Chondrocyte (in vitro differentiated cells): Measurements from ENCODE around the gene SLC27A4. TPM values are rescaled to one million over a fixed set of nuclear protein-coding genes. Genes with fewer than 3 reads are reported as not detected.
A peak's percentile ranks its signal among the peaks of the same experiment; 100 is the strongest.

Experiments
- DNase-seq: peaks from one replicate; pipeline ENCODE4 v3.0.0; 2021; ENCODE audit warnings: mixed read lengths, low spot score
- H3K27ac Mint-ChIP-seq: one replicate; pipeline ENCODE4 v1.8.0; 2021; ENCODE audit warnings: mild to moderate bottlenecking, moderate library complexity, mixed read lengths; ENCODE audit not compliant: unreplicated experiment
- H3K27me3 Mint-ChIP-seq: 2 replicates; pipeline ENCODE4 v1.8.0; 2021; ENCODE audit warnings: low read depth, mixed read lengths
- H3K36me3 Mint-ChIP-seq: 2 replicates; pipeline ENCODE4 v1.8.0; 2021; ENCODE audit warnings: low read depth, mixed read lengths
- H3K4me1 Mint-ChIP-seq: 2 replicates; pipeline ENCODE4 v1.8.0; 2021; ENCODE audit warnings: low read depth, mild to moderate bottlenecking, mixed read lengths
- H3K4me3 Mint-ChIP-seq: one replicate; pipeline ENCODE4 v1.8.0; 2021; ENCODE audit warnings: mild to moderate bottlenecking, moderate library complexity, mixed read lengths; ENCODE audit not compliant: unreplicated experiment
- H3K9me3 Mint-ChIP-seq: 2 replicates; pipeline ENCODE4 v1.8.0; 2021; ENCODE audit warnings: low read depth, mixed read lengths
- total RNA-seq: library from RNA; stranded (reverse); gene quantifications from 3 replicates; pipeline ENCODE4 v1.2.1, GENCODE V29; 2021
- TF ChIP-seq, protein P1 (sequence below): fragments of 200-600 bp; sonication (generic); IDR thresholded peaks from 2 replicates; pipeline ENCODE4 v1.5.0; 2021; ENCODE audit warnings: antibody characterized with exemption, mild to moderate bottlenecking, moderate library complexity

Gene SLC27A4
- total RNA-seq, 1 donor from 2014 or later, result 42.1 TPM

DNA sequence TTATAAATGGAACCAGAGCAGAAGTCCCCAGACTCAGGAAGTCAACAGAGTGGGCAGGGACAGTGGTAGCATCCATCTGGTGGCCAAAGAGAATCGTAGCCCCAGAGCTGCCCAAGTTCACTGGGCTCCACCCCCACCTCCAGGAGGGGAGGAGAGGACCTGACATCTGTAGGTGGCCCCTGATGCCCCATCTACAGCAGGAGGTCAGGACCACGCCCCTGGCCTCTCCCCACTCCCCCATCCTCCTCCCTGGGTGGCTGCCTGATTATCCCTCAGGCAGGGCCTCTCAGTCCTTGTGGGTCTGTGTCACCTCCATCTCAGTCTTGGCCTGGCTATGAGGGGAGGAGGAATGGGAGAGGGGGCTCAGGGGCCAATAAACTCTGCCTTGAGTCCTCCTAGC lies 20.5 kb downstream of the SLC27A4 start:
- DNase-seq, result no peak
- Mint-ChIP-seq H3K9me3 (no peaks in the 10 kb centered on the region), H3K27ac (peak overlapping the region; percentile 93), H3K36me3 (peaks cover 7% of the 10 kb centered on the region), H3K27me3 (no peaks in the 10 kb centered on the region), H3K4me1 (peaks cover 29% of the 10 kb centered on the region), H3K4me3 (no peak overlapping the region)
- TF ChIP-seq, protein P1, sequence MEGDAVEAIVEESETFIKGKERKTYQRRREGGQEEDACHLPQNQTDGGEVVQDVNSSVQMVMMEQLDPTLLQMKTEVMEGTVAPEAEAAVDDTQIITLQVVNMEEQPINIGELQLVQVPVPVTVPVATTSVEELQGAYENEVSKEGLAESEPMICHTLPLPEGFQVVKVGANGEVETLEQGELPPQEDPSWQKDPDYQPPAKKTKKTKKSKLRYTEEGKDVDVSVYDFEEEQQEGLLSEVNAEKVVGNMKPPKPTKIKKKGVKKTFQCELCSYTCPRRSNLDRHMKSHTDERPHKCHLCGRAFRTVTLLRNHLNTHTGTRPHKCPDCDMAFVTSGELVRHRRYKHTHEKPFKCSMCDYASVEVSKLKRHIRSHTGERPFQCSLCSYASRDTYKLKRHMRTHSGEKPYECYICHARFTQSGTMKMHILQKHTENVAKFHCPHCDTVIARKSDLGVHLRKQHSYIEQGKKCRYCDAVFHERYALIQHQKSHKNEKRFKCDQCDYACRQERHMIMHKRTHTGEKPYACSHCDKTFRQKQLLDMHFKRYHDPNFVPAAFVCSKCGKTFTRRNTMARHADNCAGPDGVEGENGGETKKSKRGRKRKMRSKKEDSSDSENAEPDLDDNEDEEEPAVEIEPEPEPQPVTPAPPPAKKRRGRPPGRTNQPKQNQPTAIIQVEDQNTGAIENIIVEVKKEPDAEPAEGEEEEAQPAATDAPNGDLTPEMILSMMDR, result no peak

DNA sequence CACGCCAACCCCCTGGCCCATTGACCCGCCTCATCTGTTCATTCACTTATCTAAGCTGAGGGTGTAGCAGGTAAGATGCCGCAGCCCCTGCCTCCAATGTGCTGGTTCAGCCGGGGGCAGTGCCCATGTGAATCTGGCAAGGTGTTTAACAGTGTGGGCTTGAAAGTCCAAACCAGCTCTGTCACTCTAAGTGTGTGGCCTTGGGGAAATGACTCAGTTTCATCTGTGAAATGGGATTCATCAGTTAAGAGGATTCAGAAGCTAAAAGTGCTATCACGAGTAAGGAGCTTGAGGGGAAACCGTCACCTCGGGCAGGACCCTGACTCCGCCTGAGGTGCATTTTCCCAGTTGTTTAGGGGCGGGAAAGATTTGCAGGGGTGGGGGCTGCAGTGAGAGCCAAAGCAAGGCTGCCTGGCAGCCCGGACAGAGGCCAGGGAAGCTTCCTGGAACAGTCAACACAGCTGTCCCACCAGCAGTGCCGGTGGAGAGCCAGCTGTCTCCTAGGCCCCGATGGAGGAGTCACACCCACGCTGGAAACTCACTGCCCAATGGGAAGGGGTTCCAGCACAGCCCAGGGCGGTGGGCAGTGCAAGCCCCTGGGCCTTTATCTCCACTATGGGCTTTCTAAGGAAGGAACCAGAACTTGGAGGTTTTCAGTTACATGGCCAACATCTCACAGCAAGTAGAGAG lies 21.1 kb downstream of the SLC27A4 start:
- DNase-seq, result no peak
- H3K27ac Mint-ChIP-seq, result peak overlapping the region; percentile 93

GRCh38 chr9:128361986-128362646 lies 21.8 kb downstream of the SLC27A4 start:
- no peak for DNase-seq
- Mint-ChIP-seq H3K4me3 (peak overlapping the region; percentile 81), H3K36me3 (peaks cover 3% of the 10 kb centered on the region), H3K4me1 (peaks cover 29% of the 10 kb centered on the region), H3K27ac (peak overlapping the region; percentile 93), H3K9me3 (no peaks in the 10 kb centered on the region), H3K27me3 (no peaks in the 10 kb centered on the region)
- TF ChIP-seq, protein P1, result peak; percentile 97

More for the DNA sequence above, 21.1 kb downstream of the SLC27A4 start:
- Mint-ChIP-seq H3K4me1 (peaks cover 29% of the 10 kb centered on the region), H3K27me3 (no peaks in the 10 kb centered on the region), H3K9me3 (no peaks in the 10 kb centered on the region), H3K36me3 (peaks cover 3% of the 10 kb centered on the region), H3K4me3 (peak overlapping the region; percentile 81)
- TF ChIP-seq, protein P1, result no peak

GRCh38 chr9:128362774-128363173 lies 22.4 kb downstream of the SLC27A4 start:
- no peaks in the 10 kb centered on the region for H3K9me3 Mint-ChIP-seq
- peak overlapping the region; percentile 93 for H3K27ac Mint-ChIP-seq
- H3K4me1 Mint-ChIP-seq, result peaks cover 29% of the 10 kb centered on the region
- peaks cover 1% of the 10 kb centered on the region for H3K36me3 Mint-ChIP-seq
- DNase-seq, result no peak
- TF ChIP-seq, protein P1, result no peak
- H3K4me3 Mint-ChIP-seq, result no peak overlapping the region
- H3K27me3 Mint-ChIP-seq, result no peaks in the 10 kb centered on the region

GRCh38 chr9:128365525-128365924 lies 25.2 kb downstream of the SLC27A4 start:
- Mint-ChIP-seq H3K36me3 (peaks cover 2% of the 10 kb centered on the region), H3K27ac (no peak overlapping the region), H3K27me3 (no peaks in the 10 kb centered on the region), H3K9me3 (no peaks in the 10 kb centered on the region), H3K4me3 (no peak overlapping the region), H3K4me1 (peaks cover 39% of the 10 kb centered on the region)
- DNase-seq, result no peak
- TF ChIP-seq, protein P1, result no peak
